ENCODE data around the gene MYBPC1.
"Not testable (repeated sequence)": the region's sequence is repeated elsewhere in the genome, so short reads cannot be mapped to it uniquely, and the experiment has no call there.

The MYBPC1 gene

DNA sequence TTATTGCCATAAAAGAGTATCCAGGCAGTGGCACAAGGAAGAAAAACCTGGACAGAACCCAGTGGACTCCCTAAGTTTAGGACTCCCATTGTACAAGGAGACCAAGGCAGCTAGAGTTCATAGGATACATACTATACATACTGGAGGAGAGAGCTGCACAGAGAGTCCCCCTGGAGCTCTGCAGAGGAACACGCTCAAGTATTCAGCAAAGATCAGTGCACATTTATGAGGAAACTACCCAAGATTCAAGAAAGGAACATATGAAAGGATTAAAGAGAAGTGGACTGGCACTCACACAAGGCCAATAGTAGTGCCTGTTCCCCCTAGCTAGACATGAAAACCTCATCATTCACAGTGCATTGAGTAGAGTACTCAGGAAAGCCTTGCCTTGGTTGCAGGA lies 59.7 kb downstream of the MYBPC1 start:
- no peak for DNase-seq (ENCODE audit: low read depth, low spot score)

DNA sequence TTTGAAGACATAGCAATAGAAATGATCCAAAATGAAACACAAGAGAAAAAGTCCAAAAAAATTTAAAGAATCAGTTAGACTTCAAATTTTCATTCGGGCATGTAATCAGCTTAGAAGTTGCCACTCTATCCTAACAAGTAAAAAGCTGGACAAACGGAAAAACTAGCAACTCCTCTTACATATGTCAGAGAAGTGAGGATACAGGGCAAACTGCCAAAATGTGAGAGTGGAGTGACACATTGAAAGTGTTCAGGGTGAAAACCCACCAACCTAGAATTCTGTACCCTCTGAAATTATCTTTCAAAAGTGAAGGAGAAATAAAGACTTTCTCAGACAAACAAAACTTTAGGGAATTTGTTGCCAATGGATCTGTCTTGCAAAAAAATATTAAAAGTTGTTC lies 60.6 kb downstream of the MYBPC1 start:
- no peak for DNase-seq (ENCODE audit: low read depth, low spot score)

DNA sequence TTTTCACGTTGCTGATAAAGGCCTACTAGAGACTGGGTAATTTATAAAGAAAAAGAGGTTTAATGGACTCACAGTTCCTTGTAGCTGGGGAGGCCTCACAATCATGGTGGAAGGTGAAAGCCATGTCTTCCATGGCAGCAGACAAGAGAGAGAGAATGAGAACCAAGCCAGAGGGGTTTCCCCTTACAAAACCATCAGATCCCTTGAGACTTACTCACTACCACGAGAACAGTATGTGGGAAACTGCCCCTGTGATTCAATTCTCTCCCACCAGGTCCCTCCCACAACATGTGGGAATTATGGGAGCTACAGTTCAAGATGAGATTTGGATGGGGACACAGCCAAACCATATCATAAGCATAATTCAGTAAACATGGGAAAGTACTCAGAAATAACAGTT lies 65.9 kb downstream of the MYBPC1 start:
- not testable (repeated sequence) for DNase-seq (ENCODE audit: low read depth, low spot score)

DNA sequence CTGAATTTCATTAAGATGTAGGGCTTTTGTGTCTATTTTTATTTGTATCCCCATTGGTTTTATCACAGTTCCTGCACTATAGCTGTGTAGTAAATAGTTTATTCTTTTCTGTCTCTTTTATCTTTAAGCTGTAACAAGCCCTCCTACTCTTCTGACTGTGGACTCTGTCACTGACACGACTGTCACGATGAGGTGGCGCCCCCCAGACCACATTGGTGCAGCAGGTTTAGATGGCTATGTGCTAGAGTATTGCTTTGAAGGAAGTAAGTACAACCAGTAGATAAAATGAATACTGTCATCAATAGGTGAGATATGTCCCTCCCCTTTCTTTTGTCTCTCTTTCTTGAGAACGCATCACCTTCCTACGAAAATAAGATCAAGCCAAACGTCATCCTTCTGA lies 68.5 kb downstream of the MYBPC1 start:
- DNase-seq (ENCODE audit: low read depth, low spot score) = no peak

DNA sequence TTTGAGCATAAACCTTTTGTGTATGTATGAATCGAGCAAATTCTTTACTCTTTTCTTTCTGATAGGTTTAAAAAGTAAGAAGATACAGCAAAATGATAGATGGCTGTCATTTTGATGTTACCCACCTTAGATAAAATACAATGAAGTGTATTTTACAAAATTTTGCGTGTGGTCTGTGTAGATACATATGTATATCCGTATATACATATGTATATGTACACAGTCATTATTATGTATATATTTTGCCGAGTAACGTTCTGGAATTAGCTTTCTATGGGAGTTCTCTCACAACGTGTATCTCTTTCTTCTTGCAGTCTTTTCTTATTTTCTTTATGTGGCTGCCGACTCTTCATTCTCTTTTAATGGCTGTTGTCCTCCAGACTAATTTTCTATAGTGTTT lies 70.2 kb downstream of the MYBPC1 start:
- no peak for DNase-seq (ENCODE audit: low read depth, low spot score)

DNA sequence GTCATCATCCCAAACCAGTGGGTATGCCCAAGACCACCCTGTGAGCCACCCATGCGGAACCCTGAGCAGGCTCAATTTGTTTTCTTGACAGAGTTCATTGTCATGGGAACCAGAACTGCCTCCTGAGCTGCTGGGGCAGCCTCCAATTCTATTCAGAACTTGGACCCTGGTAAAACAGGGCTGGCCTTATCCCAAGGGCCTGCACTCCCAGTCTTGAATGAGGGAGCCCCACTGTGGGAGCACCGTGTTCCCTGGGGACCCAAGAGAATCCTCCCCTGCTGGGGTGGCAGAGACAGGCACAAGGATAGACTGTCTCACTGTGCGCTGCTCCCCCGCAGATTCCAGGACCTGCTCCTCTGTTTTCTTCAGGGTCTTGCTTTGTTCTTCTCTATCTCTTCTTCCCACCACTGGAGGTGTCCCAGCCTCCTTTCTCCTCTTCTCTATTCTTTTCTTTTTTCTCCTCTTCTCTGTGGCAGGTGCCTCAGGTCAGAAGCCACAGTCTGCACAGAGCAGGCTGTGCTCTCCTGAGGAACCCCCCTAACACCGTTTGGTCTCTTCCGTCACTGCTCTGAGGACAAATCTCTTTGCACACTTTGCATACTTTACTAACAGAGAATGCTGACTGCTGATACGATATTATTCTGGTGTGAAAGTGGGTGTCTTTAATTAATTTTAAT lies 71.4 kb downstream of the MYBPC1 start:
- no peak for DNase-seq (ENCODE audit: low read depth, low spot score)

DNA sequence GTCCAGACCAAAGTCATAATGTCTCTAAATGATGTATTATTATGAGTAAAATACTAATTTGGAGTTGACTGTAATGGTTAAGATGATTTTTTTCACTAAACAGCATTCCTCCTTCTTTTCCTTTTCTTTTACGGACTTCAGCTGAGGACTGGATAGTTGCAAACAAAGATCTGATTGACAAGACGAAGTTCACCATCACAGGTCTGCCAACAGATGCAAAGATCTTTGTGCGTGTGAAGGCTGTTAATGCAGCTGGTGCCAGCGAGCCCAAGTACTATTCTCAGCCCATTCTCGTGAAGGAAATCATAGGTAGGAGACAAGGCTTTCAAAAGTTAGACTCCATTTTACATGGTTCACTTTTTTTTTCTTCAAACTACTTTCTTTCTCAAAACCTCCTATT lies 72.8 kb downstream of the MYBPC1 start:
- DNase-seq (ENCODE audit: low read depth, low spot score) = no peak

DNA sequence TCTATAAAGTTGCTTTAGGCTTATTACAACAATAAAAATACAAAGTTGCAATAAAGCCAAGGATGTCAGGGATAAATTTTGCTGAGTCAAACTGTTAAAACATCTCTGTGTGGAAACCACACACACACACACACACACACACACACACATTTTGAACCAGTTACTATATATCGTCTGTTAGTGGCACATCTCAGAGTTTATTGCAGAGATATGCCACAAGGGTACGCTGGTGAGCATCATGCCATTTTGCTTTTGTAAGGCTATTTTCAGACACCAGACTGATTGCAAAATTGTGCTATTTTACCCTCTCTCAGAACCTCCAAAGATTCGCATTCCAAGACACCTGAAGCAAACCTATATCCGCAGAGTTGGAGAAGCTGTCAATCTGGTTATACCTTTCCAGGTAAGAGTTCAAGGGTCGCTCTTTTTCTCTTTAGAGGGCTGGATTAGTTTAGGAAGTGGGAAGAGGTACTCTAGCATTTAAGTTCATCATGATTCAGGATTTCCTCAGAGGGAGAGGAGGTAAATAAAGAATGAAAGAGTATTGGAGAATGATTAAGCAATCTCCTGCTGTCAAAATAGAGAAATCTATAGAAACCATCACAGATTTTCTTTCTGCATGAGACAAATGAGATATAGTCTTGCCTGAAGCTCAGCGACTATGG lies 75.4 kb downstream of the MYBPC1 start:
- DNase-seq (ENCODE audit: low read depth, low spot score) = no peak

DNA sequence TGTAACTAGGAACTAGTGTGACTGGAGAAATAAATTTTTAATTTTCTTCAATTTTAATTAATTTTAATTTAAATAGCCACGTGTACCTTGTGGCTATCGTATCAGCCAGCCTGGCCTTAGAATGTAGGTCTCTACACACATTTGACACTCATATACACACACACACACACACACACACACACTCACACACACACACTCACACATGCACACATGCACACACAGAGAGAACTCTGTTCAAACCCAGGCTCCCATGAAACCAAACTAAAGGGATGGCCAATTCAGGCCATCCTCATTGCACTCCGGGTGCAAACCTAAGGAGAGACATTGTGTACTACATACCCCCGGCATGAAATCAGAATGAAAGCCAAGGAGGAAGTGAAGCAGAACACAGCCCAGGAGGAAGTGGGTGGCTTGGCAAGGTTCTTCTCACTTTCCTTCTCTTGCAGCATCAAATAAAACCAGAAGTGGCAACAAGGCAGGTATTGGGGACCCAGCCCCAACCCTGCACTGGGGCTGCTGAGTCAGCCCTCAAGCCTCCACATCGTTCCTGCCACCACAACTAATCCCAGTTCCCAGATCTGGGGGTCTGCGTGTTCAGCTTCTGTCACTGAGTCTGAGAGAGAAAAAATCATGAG lies 76.5 kb downstream of the MYBPC1 start:
- no peak for DNase-seq (ENCODE audit: low read depth, low spot score)

DNA sequence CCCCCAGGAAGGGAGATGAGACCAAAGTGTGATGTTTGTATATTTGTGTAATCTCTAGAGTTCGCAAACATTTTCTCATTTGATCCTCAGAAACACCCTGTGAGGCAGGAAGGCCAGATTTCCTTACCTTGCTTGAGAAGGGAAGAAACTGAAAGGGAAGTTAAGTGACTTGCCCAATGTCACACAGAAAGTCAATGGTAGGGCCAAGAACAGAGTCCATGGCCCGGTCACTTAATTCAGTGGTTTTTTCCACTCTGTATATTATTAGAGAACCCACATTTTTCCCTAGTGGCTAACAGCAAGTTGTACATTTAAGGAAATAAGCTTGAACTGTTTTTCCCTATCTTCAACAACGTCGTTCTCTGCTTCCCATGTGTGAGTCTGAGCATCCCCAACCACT lies 77.1 kb downstream of the MYBPC1 start:
- DNase-seq (ENCODE audit: low read depth, low spot score) = no peak

DNA sequence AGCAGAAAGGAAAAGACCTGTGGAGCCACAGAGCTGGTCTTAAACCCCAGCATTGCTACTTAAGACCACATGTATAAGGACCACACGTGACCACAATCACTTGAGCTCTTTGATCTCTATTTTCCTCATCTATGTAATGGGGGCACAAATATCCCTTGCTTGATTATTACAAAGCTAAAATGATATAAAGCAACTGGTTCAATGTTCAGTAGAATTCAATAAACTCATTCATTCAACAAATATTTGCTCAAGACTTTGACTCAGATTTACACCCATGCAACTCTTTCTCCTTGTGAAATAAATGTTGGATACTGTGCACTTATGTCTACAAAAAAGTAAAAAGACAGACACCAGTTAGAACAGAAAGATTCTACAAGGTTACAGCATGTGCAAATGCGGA lies 80.8 kb downstream of the MYBPC1 start:
- DNase-seq (ENCODE audit: low read depth, low spot score) = no peak

DNA sequence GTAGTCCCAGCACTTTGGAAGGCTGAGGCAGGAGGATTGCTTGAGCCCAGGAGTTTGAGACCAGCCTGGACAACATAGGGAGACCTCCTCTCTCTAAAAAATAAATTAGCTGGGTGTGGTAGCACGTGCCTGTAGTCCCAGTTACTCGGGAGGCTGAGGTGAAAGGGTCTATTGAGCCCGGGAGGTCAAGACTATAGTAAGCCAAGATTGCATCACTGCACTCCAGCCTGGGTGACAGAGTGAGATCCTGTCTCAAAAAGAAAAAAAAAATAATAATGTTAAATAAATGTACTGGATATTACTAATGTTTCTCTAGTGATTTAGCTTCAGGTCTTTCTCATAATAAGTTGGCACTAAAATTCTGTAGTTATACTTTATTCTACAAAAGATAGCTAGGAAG lies 81.7 kb downstream of the MYBPC1 start:
- DNase-seq (ENCODE audit: low read depth, low spot score) = not testable (repeated sequence)

DNA sequence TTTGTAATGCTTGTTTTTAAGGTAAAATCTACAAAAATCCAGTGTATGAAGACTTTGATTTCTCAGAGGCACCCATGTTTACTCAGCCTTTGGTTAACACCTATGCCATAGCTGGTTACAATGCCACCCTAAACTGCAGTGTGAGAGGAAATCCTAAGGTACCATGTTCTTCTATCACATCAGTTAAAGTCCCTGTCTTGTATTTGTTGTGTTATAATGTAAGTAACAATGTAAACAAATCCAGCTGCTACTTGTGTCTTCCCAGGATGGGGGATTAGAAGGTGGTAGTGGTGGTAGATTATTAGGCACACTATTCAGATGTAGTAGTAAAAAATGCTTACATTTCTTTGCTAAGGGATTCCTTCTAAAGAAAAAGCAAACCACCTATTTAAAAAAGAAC lies 83.3 kb downstream of the MYBPC1 start:
- DNase-seq (ENCODE audit: low read depth, low spot score) = no peak

DNA sequence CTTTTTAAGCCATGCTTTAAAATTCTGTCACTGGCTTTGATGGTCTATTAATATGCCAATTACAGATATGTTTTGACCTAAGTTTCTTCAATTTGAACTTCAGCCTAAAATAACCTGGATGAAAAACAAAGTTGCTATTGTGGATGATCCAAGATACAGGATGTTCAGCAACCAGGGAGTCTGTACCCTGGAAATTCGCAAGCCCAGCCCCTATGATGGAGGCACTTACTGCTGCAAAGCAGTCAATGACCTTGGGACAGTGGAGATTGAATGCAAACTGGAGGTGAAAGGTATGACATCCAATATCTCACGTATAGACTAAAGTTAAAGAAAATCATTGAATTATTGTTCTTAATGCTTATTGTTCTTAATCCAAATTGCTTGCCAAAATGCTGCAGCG lies 85.5 kb downstream of the MYBPC1 start:
- no peak for DNase-seq (ENCODE audit: low read depth, low spot score)

DNA sequence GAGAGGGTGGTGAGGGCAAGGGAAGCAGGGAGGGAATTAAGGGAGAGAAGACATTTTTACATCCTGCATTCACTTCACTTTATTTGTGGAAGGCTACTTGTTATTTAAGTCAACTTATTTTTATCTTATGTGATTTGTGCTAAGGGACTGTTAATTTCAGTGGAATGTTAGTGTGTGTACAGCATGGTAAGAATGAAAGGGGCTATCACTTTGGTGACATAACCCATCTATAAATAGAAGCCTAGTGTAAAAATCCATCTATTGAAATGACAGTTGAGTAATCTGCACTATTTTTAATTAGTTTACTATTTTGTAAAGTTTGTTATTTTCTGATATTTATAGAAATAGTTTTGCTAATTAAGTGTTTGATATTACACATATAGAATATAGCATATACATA lies 85.9 kb downstream of the MYBPC1 start:
- DNase-seq (ENCODE audit: low read depth, low spot score) = no peak

DNA sequence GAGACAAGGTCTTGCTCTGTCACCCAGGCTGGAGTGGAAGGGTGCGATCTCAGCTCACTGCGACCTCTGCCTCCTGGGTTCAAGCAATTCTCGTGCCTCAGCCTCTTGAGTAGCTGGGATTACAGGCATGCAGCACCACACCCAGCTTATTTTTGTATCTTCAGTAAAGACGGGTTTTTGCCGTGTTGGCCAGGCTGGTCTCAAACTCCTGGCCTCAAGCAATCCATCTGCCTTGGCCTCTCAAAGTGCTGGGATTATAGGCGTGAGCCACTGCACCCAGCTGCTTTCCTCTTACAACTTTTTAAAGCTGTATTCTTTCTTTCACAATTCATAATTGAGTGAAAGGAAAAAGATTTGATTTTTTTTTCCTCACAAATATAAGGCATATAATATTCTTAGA lies 86.9 kb downstream of the MYBPC1 start:
- not testable (repeated sequence) for DNase-seq (ENCODE audit: low read depth, low spot score)

DNA sequence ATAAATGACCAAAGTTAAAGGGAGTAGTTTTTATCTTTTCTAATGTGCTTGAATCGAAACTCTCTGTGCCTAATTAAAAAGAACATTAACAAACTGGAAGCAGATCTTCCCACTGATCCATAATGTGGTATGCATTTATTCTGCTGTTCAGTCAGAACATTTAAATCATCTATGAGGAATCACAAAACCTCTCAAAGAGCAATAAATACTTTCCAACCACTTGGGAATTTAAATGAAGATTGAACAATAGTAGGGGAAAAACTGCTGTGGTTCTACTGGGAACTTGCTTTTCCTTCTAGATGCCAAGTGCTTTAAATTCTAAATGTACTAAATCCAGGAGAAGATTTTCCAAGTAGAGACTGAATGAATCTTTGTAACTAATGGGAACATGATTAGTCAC lies 90.3 kb downstream of the MYBPC1 start:
- no peak for DNase-seq (ENCODE audit: low read depth, low spot score)

DNA sequence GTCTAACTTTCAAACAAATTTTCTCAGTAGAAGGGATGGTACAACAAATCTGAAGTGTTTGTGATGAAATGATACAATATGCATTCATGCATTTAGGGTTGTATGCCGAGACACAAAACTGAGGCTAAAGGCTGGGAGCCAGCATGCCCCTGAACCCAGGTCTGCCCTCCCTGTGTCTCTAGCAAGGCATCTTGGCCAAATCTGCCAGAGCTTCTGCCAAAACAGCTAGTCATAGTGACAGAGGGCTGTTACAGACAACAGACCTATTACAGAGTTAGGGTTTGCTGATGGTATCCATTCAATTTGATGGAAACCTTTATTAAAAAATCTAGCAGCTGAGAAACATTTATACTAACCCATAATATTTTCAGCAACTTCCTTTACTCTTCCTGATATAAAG lies 91.4 kb downstream of the MYBPC1 start:
- no peak for DNase-seq (ENCODE audit: low read depth, low spot score)

DNA sequence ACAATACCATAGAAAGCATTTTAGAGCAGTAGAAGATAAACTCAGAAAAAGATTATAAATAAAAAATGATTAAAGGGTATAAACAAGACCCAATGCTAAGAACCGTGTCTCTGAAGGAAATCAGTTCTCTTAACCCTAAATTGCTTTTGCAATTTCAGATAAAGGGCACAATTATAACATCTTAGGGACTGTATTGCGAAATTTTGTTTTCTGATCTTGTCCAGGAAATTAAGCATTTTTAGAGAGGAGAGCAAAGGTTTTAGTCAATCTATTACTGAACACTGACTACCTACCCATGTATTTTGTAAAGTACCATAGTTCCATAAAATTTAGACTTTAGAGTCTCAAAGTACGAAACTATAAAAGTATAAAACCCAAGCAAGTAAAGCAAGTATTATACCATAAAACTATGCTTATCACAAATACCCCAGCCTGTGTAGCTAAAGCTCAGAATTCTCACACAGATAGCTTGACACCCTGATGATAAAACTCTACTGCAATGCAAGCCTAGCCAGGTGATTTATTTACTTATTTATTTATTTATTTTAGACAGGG lies 95.8 kb downstream of the MYBPC1 start:
- no peak for DNase-seq (ENCODE audit: low read depth, low spot score)

DNA sequence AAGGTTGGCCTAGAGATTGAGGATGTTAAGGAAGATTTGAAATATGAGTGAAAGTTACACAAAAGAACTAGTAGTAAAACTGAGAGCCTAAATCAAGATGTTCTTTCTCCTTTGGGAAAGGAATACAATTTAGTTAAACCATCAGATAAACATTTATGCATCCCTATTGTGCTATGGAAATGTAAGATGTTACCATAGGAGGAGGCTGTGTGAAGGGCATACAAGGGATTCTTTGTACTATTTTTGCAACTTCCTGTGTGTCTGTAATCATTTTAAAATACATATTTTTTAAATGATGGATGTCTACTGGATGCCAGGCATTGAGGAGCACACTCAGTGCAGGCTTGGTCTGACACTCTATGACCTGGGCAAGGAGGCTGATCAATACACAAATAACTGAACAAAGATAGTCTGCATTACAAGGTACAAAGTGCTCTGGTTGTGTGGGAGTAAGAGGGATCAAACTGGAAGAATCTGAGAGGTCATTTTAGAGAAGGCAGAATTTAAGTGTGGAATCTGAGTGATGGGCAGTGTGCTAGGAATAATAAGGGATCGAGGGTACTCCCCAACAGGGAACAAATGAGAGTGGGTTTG lies 96.8 kb downstream of the MYBPC1 start:
- DNase-seq (ENCODE audit: low read depth, low spot score) = no peak

DNA sequence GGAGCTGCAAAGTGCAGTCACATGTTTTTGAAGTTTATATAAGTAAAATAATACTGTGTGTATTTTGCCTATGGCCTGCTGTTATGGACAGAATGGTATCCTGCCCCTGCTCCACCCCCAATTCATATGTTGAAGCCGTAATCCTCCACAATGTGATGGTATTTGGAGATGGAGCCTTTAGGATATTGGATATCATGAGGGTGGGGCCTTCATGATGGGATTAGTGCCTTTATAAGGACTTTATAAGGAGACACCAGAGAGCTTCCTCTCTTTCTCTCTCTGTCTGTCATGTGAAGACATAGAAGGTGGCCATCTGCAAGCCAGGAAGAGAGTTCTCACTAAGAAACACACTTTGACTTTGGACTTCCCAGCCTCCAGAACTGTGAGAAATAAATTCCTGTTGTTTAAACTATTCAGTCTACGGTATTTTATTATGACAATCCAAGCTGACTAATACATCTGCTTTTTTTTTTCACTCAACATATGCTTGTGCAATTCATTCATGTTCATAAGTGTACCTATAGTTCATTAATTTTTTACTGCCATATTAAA lies 99.6 kb downstream of the MYBPC1 start:
- DNase-seq (ENCODE audit: low read depth, low spot score) = no peak

DNA sequence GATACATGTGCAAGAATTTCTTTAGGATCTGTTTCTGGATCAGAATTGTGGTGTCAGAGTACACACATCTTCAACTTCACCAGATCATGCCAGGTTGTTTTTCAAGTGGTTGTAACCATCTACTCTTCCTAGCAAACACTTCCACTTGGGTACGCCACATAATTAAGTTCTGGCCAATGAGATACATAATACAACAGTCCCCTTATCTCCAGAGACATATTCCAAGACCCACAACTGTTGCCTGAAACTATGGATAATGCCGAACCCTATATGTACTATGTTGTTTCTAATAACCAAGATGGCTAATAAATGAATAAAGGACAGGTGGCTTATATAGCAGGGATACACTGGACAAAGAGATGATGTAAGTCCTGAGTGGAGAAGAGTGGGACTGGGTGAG lies 100.2 kb downstream of the MYBPC1 start:
- DNase-seq (ENCODE audit: low read depth, low spot score) = no peak
